Bronchial epithelial cell (primary cell): ENCODE measurements around the gene ASPA. TPM values are rescaled to one million over a fixed set of nuclear protein-coding genes. Genes with fewer than 3 reads are reported as not detected.
"Not testable (repeated sequence)": the region's sequence is repeated elsewhere in the genome, so short reads cannot be mapped to it uniquely, and the experiment has no call there.

Experiments
- DNase-seq: peaks from one replicate; pipeline ENCODE4 v3.0.0-alpha.2; 2010; ENCODE audit warnings: low read depth
- FAIRE-seq: peaks from 2 replicates; lab custom pipeline; 2011; peaks lifted over from hg19 to GRCh38; lab: Jason Lieb, UNC
- H3K27me3 ChIP-seq: 2 replicates; pipeline ENCODE4 v1.5.1; 2011; ENCODE audit warnings: low read length; ENCODE audit not compliant: control insufficient read depth, insufficient read depth
- H3K36me3 ChIP-seq: 2 replicates; pipeline ENCODE4 v1.5.1; 2011; ENCODE audit warnings: low read length; ENCODE audit not compliant: control insufficient read depth, insufficient read depth
- H3K4me3 ChIP-seq: 2 replicates; pipeline ENCODE4 v1.5.1; 2011; ENCODE audit warnings: mild to moderate bottlenecking, low read depth, low read length, control low read depth
- total RNA-seq: library from RNA; depleted of rRNA; stranded (reverse); fragments of >200 nt; gene quantifications from 2 replicates; pipeline ENCODE4 v1.2.1, GENCODE V29; 2014
- TF ChIP-seq, protein P1 (sequence below): IDR thresholded peaks from 2 replicates; pipeline ENCODE4 v1.5.1; 2011; ENCODE audit warnings: mild to moderate bottlenecking, moderate library complexity, low read length, control low read depth, inconsistent platforms; ENCODE audit not compliant: insufficient read depth, severe bottlenecking

ASPA gene
- total RNA-seq = not detected in 2 replicates

DNA sequence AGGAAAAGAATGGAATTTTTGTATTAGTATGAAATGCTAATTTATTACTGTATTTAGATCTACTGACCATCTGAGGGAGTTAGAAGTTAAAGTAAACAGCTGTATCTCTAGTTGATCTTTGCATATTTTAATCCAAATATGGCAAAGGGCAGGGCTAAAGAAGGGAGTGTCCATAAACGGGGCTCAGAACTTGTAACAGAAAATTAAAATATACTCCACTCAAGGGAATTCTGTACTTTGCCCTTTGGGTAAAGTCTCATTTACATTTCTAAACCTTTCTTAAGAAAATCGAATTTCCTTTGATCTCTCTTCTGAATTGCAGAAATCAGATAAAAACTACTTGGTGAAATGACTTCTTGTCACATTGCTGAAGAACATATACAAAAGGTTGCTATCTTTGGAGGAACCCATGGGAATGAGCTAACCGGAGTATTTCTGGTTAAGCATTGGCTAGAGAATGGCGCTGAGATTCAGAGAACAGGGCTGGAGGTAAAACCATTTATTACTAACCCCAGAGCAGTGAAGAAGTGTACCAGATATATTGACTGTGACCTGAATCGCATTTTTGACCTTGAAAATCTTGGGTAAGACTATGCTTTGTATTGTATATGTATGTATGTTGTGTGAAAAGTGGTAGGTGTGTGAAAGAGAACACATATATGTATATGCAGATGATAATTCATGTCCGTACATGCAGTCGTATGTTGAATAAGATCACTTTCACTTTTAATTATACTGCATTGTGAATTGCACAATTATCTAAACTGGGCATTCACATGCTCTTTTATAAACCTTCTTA, at the start of gene ASPA:
Gene ASPA, plus strand, starts transcription at position 186 of the 799 bp plus-strand sequence. Its CDS starts 163 bp downstream, at position 349.
- no peaks in the 10 kb centered on the region for H3K36me3 ChIP-seq
- DNase-seq = peak; percentile 50
- no peak for FAIRE-seq
- peak within 1 kb of the TSS; percentile 16 for H3K4me3 ChIP-seq
- no peaks in the 10 kb centered on the region for H3K27me3 ChIP-seq
- TF ChIP-seq, protein P1, sequence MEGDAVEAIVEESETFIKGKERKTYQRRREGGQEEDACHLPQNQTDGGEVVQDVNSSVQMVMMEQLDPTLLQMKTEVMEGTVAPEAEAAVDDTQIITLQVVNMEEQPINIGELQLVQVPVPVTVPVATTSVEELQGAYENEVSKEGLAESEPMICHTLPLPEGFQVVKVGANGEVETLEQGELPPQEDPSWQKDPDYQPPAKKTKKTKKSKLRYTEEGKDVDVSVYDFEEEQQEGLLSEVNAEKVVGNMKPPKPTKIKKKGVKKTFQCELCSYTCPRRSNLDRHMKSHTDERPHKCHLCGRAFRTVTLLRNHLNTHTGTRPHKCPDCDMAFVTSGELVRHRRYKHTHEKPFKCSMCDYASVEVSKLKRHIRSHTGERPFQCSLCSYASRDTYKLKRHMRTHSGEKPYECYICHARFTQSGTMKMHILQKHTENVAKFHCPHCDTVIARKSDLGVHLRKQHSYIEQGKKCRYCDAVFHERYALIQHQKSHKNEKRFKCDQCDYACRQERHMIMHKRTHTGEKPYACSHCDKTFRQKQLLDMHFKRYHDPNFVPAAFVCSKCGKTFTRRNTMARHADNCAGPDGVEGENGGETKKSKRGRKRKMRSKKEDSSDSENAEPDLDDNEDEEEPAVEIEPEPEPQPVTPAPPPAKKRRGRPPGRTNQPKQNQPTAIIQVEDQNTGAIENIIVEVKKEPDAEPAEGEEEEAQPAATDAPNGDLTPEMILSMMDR = no peak

GRCh38 chr17:3433215-3433614, 42.6 kb upstream of the ASPA start:
- peak; percentile 99 for FAIRE-seq
- DNase-seq, H3K36me3 ChIP-seq, H3K27me3 ChIP-seq, H3K4me3 ChIP-seq: not testable (repeated sequence)

- TF ChIP-seq, protein P1 = no peak
- Histone ChIP-seq H3K4me3 (no peak within 1 kb of the TSS), H3K27me3 (no peaks in the 10 kb centered on the region), H3K36me3 (no peaks in the 10 kb centered on the region)
- FAIRE-seq = no peak
- no peak for DNase-seq
These were observed 42.1 kb upstream of the ASPA start, which contains the start of gene OR1E2 for GRCh38 chr17:3433741-3434140. Gene OR1E2 (minus strand): TSS chr17:3433841. CDS start chr17:3433841, 0 bp downstream.

DNA sequence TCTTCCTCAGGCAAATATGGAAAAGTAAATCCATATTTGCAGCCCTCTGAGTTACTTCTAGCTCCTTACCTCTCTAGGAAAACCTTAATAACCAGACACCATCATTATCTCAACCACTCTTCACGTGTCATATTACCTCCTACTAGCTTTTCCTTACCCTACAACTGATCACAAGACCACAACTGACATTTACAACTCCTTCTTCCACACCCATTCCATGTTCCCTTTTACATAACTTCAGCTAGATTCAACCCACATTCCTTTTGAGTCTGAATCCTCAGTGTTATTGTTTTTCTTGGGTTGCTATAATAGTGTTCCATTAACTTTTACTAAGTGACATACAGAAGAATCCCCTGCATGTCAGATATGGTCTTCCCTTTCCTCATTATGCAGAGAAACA, 37.4 kb upstream of the ASPA start:
- TF ChIP-seq, protein P1 = no peak
- Histone ChIP-seq H3K36me3 (no peaks in the 10 kb centered on the region), H3K4me3 (no peak overlapping the region), H3K27me3 (no peaks in the 10 kb centered on the region)
- FAIRE-seq (no peak), DNase-seq (no peak)

GRCh38 chr17:3440451-3440850, 35.3 kb upstream of the ASPA start:
- FAIRE-seq (no peak), DNase-seq (peak; percentile 22)
- TF ChIP-seq, protein P1 = no peak
- Histone ChIP-seq H3K27me3 (no peaks in the 10 kb centered on the region), H3K4me3 (no peak overlapping the region), H3K36me3 (no peaks in the 10 kb centered on the region)

- TF ChIP-seq, protein P1 = no peak
- Histone ChIP-seq H3K4me3 (no peak overlapping the region), H3K36me3 (no peaks in the 10 kb centered on the region), H3K27me3 (no peaks in the 10 kb centered on the region)
- DNase-seq (peak; percentile 54), FAIRE-seq (no peak)
These were observed 28.2 kb upstream of the ASPA start for GRCh38 chr17:3447625-3448024.
